GM19043 (cell line): ENCODE measurements around the gene RALB.
"Not testable (repeated sequence)": the region's sequence is repeated elsewhere in the genome, so short reads cannot be mapped to it uniquely, and the experiment has no call there.

Experiments used
- ATAC-seq: cut with Tn5 transposase; IDR thresholded peaks from one replicate; pipeline ENCODE4 v1.9.1; 2021; ENCODE audit warnings: low read depth; ENCODE audit not compliant: unreplicated experiment

RALB gene

GRCh38 chr2:120313695-120314615 lies 61.3 kb downstream of the RALB start:
- ATAC-seq = no peak

- no peak for ATAC-seq
Observed at GRCh38 chr2:120314690-120315366, 62.2 kb downstream of the RALB start.

- ATAC-seq = no peak
Observed at GRCh38 chr2:120315367-120316033, 62.8 kb downstream of the RALB start.

- no peak for ATAC-seq
Observed at GRCh38 chr2:120316071-120316470, 63.4 kb downstream of the RALB start.

GRCh38 chr2:120316528-120317179 lies 64.0 kb downstream of the RALB start:
- no peak for ATAC-seq

GRCh38 chr2:120317180-120317533 lies 64.5 kb downstream of the RALB start:
- ATAC-seq = no peak

GRCh38 chr2:120317916-120318315 lies 65.3 kb downstream of the RALB start:
- no peak for ATAC-seq

- ATAC-seq = no peak
Observed at GRCh38 chr2:120318626-120319025, 66.0 kb downstream of the RALB start.

- no peak for ATAC-seq
Observed at GRCh38 chr2:120319123-120319522, 66.5 kb downstream of the RALB start.

- ATAC-seq = no peak
Observed at GRCh38 chr2:120319686-120320317, 67.2 kb downstream of the RALB start.

- no peak for ATAC-seq
Observed at GRCh38 chr2:120320318-120320851, 67.7 kb downstream of the RALB start.

- not testable (repeated sequence) for ATAC-seq
Observed at GRCh38 chr2:120320887-120321556, 68.4 kb downstream of the RALB start.

- no peak for ATAC-seq
Observed at GRCh38 chr2:120321721-120322284, 69.2 kb downstream of the RALB start.

GRCh38 chr2:120322329-120322728 lies 69.7 kb downstream of the RALB start:
- ATAC-seq = no peak

GRCh38 chr2:120323214-120323613 lies 70.6 kb downstream of the RALB start:
- ATAC-seq = no peak

- ATAC-seq = no peak
Observed at GRCh38 chr2:120323807-120324399, 71.3 kb downstream of the RALB start.

GRCh38 chr2:120324933-120325332 lies 72.3 kb downstream of the RALB start:
- no peak for ATAC-seq

- no peak for ATAC-seq
Observed at GRCh38 chr2:120326066-120326465, 73.4 kb downstream of the RALB start.
